ENCODE measurements around the gene NAV2.

DNA sequence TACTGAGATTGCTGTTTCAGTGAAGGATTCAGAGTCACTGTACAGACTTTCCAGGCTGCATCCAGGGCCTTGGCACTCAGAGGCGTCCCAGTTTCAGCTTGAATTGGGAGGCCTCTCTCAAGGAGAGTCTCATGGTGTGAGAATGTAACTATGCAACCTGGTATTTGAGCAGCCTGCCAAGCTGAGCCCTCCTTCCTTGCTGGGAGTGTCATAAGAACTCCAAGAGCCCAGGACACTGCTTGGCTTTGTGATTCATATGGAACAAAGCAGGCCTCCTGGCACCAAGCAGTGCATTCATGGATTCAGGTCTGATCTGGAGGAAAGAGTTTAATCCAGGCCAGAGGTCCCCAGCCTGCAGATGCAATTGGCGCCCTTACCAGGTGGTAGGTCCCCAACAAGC is 276.0 kb downstream of the NAV2 start:
- TF ChIP-seq CTCF (IDR thresholded peaks at IDR 0.05) (no peak), POLR2A (IDR thresholded peaks at IDR 0.05) (no peak), EP300 (IDR thresholded peaks at IDR 0.05; ENCODE audit: low read depth) (no peak)

Measured in transverse colon (tissue), 3 donors.